Testis (tissue), 3 donors: ENCODE results near the gene ATP5F1A. TPM values are rescaled to one million over a fixed set of nuclear protein-coding genes. Genes with fewer than 3 reads are reported as not detected.
"Not testable (repeated sequence)": the region's sequence is repeated elsewhere in the genome, so short reads cannot be mapped to it uniquely, and the experiment has no call there.

ENCODE experiments used
- DNase-seq: peaks from one replicate; pipeline ENCODE4 v3.0.0-alpha.2; 2019
- H3K27ac ChIP-seq, 2 donors: fragments of 200-600 bp; sonication (generic); one replicate each; pipeline ENCODE4 v1.5.1; 2019
- H3K27me3 ChIP-seq: fragments of 200-600 bp; sonication (generic); one replicate; pipeline ENCODE4 v1.5.1; 2019
- H3K36me3 ChIP-seq: fragments of 200-600 bp; sonication (generic); one replicate; pipeline ENCODE4 v1.5.1; 2017; ENCODE audit warnings: low read depth; ENCODE audit errors: missing control alignments
- H3K4me1 ChIP-seq: fragments of 200-600 bp; sonication (generic); one replicate; pipeline ENCODE4 v1.5.1; 2019
- H3K4me3 ChIP-seq, 2 donors: fragments of 200-600 bp; sonication (generic); one replicate each; pipeline ENCODE4 v1.5.1; 2017 to 2019
- H3K9me3 ChIP-seq: fragments of 200-600 bp; sonication (generic); one replicate; pipeline ENCODE4 v1.5.1; 2017
- CTCF ChIP-seq, 3 experiments: fragments of 450-650 bp in 2 of 3; fragments of 200-600 bp in 1 of 3; sonication (generic) in 1 of 3; IDR thresholded peaks; one replicate each; pipeline ENCODE4 v1.5.1; 2016 to 2019; ENCODE audit warnings: antibody characterized with exemption in 3 of 3, mild to moderate bottlenecking in 2 of 3, moderate library complexity in 1 of 3
- POLR2A ChIP-seq: fragments of 450-650 bp; IDR thresholded peaks from one replicate; pipeline ENCODE4 v1.6.1; 2017; ENCODE audit warnings: antibody characterized with exemption, mild to moderate bottlenecking, moderate library complexity
- WGBS, 2 donors: methylation state at CpG; one replicate each; pipeline ENCODE4 v1.1.5; 2018; 5-methylcytosine and 5-hydroxymethylcytosine counted together
- intact Hi-C: fragments of 100-400 bp; cut with DNase I; formaldehyde crosslinking; loops from one replicate; pipeline ENCODE4 v1.15.1; 2023; ENCODE audit warnings: low total_unique reads
- polyA plus RNA-seq: library from polyadenylated mRNA; stranded (reverse); fragments of 350-450 nt; fragmentation: Illumina TruSeq; extraction: RNeasy Lipid Tissue Mini Kit (QIAGEN cat#74804); gene quantifications from one replicate; pipeline ENCODE4 v1.2.3, GENCODE V29; 2014; ENCODE audit warnings: low read depth, low replicate concordance; ENCODE audit not compliant: insufficient read depth
- total RNA-seq, 2 donors: library from RNA; depleted of rRNA; stranded (reverse); fragments of >200 nt; gene quantifications; one replicate each; pipeline ENCODE4 v1.2.3, GENCODE V29; 2016

The ATP5F1A gene
- total and polyA plus RNA-seq, 3 donors from 2014 or later = 430 to 592 (median 479) TPM

DNA sequence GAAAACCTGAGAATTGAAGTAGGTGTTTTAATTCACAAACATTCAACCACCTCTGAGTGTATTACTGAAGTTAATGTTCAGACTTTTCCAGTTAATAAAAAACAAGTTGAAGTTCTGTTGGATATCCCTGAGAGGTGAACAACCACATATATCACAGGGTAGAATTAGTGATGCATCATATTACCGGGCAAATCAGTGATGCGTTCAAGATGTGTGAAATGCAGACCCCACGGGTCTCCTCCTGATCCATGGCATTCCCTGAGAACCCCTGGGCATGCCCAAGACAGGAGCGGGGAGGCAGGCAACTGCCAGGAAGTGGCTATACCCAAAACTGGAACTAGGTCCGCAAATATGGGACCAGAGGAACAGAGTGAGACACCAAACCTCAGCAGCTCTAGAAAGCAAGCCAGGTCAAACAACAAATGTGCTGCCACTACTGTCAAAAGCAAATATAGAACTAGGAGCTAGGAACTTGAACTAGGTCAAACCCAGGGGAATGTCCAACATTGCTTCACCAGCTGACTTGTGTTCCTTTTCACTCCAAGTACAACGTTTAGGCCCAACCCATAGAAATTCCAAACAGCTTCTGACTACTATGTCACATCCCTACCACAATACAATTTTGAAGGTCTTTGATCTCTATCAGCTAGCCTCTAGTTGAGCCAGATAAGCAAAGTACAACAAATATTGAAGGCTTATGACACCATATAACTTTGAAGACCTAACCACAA, 46.2 kb downstream of the ATP5F1A start:
- Histone ChIP-seq H3K9me3 (no peaks in the 10 kb centered on the region), H3K36me3 (no peaks in the 10 kb centered on the region), H3K4me1 (no peaks in the 10 kb centered on the region), H3K4me3 (no peak overlapping the region), H3K27me3 (no peaks in the 10 kb centered on the region), H3K27ac (no peak overlapping the region)
- intact Hi-C loops = no loop called here
- TF ChIP-seq CTCF (IDR thresholded peaks at IDR 0.05) = no peak
- TF ChIP-seq POLR2A = no peak
- no peak for DNase-seq
- WGBS, 2 donors = 78 to 80% methylated on average over 6 of the region's 6 CpGs

DNA sequence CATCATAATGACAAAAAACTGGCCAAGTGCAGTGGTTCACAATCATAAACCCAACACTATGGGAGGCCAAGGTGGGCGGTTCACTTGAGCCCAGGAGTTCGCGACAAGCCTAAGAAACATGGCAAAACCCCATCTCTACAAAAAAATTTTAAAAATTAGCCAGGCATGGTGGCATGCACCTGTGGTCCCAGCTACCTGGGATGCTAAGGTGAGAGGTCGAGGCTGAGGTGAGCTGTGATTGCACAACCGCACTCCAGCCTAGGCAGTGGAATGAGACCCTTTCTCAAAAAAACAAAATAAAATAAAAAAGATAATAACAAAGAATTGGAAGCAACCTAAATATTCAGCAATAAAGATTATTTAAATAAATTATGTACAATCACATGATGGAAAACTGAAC, 47.8 kb downstream of the ATP5F1A start:
- intact Hi-C loops = no loop called here
- Histone ChIP-seq H3K4me3 (no peak overlapping the region), H3K27ac (no peak overlapping the region), H3K4me1 (no peaks in the 10 kb centered on the region), H3K36me3 (no peaks in the 10 kb centered on the region), H3K9me3 (no peaks in the 10 kb centered on the region), H3K27me3 (no peaks in the 10 kb centered on the region)
- no peak for TF ChIP-seq CTCF (IDR thresholded peaks at IDR 0.05)
- no peak for TF ChIP-seq POLR2A
- WGBS, 2 donors = 91 to 97% methylated on average over 5 of the region's 5 CpGs
- DNase-seq = no peak

DNA sequence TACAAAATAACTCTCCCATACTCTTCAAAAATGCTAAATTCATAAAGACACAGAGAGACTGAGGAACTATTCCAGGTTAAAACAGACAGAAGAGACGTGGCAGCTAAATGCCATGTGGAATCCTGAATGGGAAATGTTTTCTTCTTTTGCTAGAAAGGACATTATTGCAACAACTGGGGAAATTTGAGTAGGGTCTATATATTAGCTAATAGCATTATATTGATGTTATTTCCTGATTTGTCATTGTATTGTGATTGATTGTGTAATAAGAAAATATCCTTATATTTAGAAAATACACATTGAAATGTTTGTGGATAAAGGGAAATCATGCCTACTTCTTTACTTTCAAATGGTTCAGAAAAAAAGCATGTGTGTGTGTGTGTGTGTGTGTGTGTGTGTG, 49.5 kb downstream of the ATP5F1A start:
- no peak overlapping the region for H3K4me3 ChIP-seq
- WGBS, 2 donors = 93 to 100% methylated on average over 1 of the region's 1 CpG
- TF ChIP-seq CTCF (IDR thresholded peaks at IDR 0.05) (no peak), POLR2A (no peak)
- no peak overlapping the region for H3K27ac ChIP-seq
- H3K9me3 ChIP-seq = no peaks in the 10 kb centered on the region
- no peaks in the 10 kb centered on the region for H3K36me3 ChIP-seq
- no peaks in the 10 kb centered on the region for H3K27me3 ChIP-seq
- intact Hi-C loops = no loop called here
- DNase-seq = no peak
- no peaks in the 10 kb centered on the region for H3K4me1 ChIP-seq

- H3K4me3 ChIP-seq, intact Hi-C loops, H3K4me1 ChIP-seq, H3K27ac ChIP-seq, H3K9me3 ChIP-seq, DNase-seq, H3K27me3 ChIP-seq, H3K36me3 ChIP-seq: not testable (repeated sequence)
- whole genome bisulfite sequencing, 2 donors = 90 to 97% methylated on average over 13 of the region's 13 CpGs
These were observed 50.7 kb downstream of the ATP5F1A start for GRCh38 chr18:46047369-46047768.

DNA sequence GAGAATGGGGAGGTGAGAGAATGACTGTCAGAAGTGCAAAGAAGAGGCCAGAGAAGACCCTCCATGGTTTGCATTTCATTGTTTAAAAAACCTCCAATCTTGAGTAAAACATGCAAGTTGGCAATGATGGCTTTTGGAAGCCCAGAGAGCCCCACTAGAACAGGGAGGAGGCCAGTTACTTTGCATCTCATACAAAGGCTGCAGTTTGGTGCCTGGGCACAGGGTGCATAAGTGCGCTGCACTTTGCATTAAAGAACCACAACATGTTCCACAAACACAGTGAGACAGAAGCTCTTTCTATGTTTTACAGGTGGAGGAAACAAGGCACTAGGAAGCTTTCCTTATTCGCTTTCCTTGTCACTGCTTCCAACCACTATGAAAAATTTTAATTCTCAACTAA, 51.4 kb downstream of the ATP5F1A start:
- Histone ChIP-seq H3K9me3 (no peaks in the 10 kb centered on the region), H3K36me3 (no peaks in the 10 kb centered on the region), H3K4me3 (no peak overlapping the region), H3K4me1 (no peaks in the 10 kb centered on the region), H3K27ac (no peak overlapping the region), H3K27me3 (no peaks in the 10 kb centered on the region)
- intact Hi-C loops = no loop called here
- TF ChIP-seq POLR2A = no peak
- no peak for TF ChIP-seq CTCF (IDR thresholded peaks at IDR 0.05)
- WGBS, 2 donors = 93 to 97% methylated on average over 2 of the region's 2 CpGs
- no peak for DNase-seq
